K562 (cell line): ENCODE data around the gene SNW1. TPM values are rescaled to one million over a fixed set of nuclear protein-coding genes. Genes with fewer than 3 reads are reported as not detected.

ENCODE experiments used
- ATAC-seq: fragments of 200-7000 bp; cut with Tn5 transposase; 3 replicates; pipeline ENCODE4 v1.9.1; 2020; ENCODE audit warnings: moderate library complexity
- BruUV-seq: library from RNA; stranded (reverse); fragments of 400-500 nt; replicated peaks from 2 replicates; lab custom pipeline; 2021; lab: Mats Ljungman, UMichigan
- CTCF ChIA-PET: fragments of 300-600 bp; formaldehyde crosslinking; extraction: SDS; loops from one replicate; lab custom pipeline; 2021; ENCODE audit warnings: low intra/inter-chr PET ratio; lab: Yijun Ruan, JAX
- POLR2A ChIA-PET: fragments of 300-600, 350-650 bp; sonication (Branson Sonifier 250); formaldehyde crosslinking; extraction: SDS; loops from one replicate; lab custom pipeline; 2021; ENCODE audit warnings: antibody characterized with exemption, inconsistent platforms; lab: Yijun Ruan, JAX
- DNase-seq, 4 experiments: peaks; one replicate each; pipeline versions ENCODE4 v3.0.0 to v3.0.0-alpha.2; 2011 to 2018; ENCODE audit warnings: low spot score in 3 of 4, mixed read lengths in 3 of 4; ENCODE audit errors: extremely low read depth in 1 of 4
- FAIRE-seq: peaks from 2 replicates; lab custom pipeline; 2011; peaks lifted over from hg19 to GRCh38; lab: Jason Lieb, UNC
- H2AFZ ChIP-seq: 2 replicates; pipeline ENCODE4 v1.6.0; 2011; ENCODE audit warnings: low read depth, low read length, control low read depth, inconsistent platforms
- H3K27ac ChIP-seq: fragments of 200-600 bp; 3 replicates; pipeline ENCODE4 v1.8.0; 2011; ENCODE audit warnings: low read depth, mild to moderate bottlenecking, control low read depth, inconsistent platforms, low read length, moderate library complexity, mixed read lengths; ENCODE audit errors: extremely low read depth
- H3K27me3 ChIP-seq, 2 experiments: fragments of 300-600 bp in 1 of 2; 2 replicates in 1 of 2; 3 replicates in 1 of 2; pipeline versions ENCODE4 v1.6.0 to v1.8.0; 2011; ENCODE audit warnings: inconsistent platforms in 2 of 2, low read length in 2 of 2, mild to moderate bottlenecking in 1 of 2, mixed read lengths in 1 of 2, moderate library complexity in 1 of 2; ENCODE audit not compliant: control insufficient read depth in 2 of 2, insufficient read depth in 2 of 2
- H3K36me3 ChIP-seq: fragments of 300-600 bp; 3 replicates; pipeline ENCODE4 v1.8.0; 2011; ENCODE audit warnings: mild to moderate bottlenecking, low read length, inconsistent platforms; ENCODE audit not compliant: control insufficient read depth, insufficient read depth
- H3K4me1 ChIP-seq, 2 experiments: fragments of 200-600 bp in 1 of 2; replicated peaks in 1 of 2; 2 replicates in 1 of 2; 3 replicates in 1 of 2; pipeline versions ENCODE4 v1.5.1 to v1.8.0; 2011; ENCODE audit warnings: inconsistent platforms in 2 of 2, low read length in 2 of 2, mild to moderate bottlenecking in 1 of 2, mixed read lengths in 1 of 2, moderate library complexity in 1 of 2; ENCODE audit not compliant: control insufficient read depth in 2 of 2, insufficient read depth in 2 of 2
- H3K4me2 ChIP-seq: 2 replicates; pipeline ENCODE4 v1.6.1; 2011; ENCODE audit warnings: low read length, control low read depth, inconsistent platforms, mixed read lengths; ENCODE audit not compliant: insufficient read depth
- H3K4me3 ChIP-seq: fragments of 200-600 bp; sonication (generic), shearing (Covaris generic); 2 replicates; pipeline ENCODE4 v1.5.1; 2016; ENCODE audit warnings: control low read depth, inconsistent platforms
- H3K79me2 ChIP-seq: fragments of 200-600 bp; 3 replicates; pipeline ENCODE4 v1.8.0; 2011; ENCODE audit warnings: low read length, inconsistent platforms; ENCODE audit not compliant: control insufficient read depth, insufficient read depth
- H3K9ac ChIP-seq, 2 experiments: 2 replicates each; pipeline versions ENCODE4 v1.6.0 to v1.6.1; 2011; ENCODE audit warnings: low read depth in 2 of 2, low read length in 2 of 2, control low read depth in 1 of 2, inconsistent platforms in 1 of 2, mild to moderate bottlenecking in 1 of 2, mixed read lengths in 1 of 2; ENCODE audit not compliant: insufficient read depth in 1 of 2
- H3K9me1 ChIP-seq: one replicate; pipeline ENCODE4 v1.6.0; 2011; ENCODE audit warnings: inconsistent platforms, mild to moderate bottlenecking, low read length, moderate library complexity; ENCODE audit not compliant: control insufficient read depth, insufficient read depth
- H3K9me3 ChIP-seq: replicated peaks from 2 replicates; pipeline ENCODE4 v1.5.1; 2011; ENCODE audit warnings: low read depth, low read length, inconsistent platforms; ENCODE audit not compliant: control insufficient read depth, insufficient read depth
- H4K20me1 ChIP-seq: replicated peaks from 2 replicates; pipeline ENCODE4 v1.6.1; 2011; ENCODE audit warnings: low read length, inconsistent platforms, mixed read lengths; ENCODE audit not compliant: control insufficient read depth, insufficient read depth
- ETS2 ChIP-seq: IDR thresholded peaks from 2 replicates; pipeline ENCODE4 v1.6.1; 2016; ENCODE audit warnings: borderline replicate concordance, missing genetic modification characterization, mild to moderate bottlenecking, moderate library complexity, missing compliant biosample characterization; ENCODE audit not compliant: poor library complexity, severe bottlenecking
- NR3C1 ChIP-seq: sonication (generic); formaldehyde crosslinking; IDR thresholded peaks from 2 replicates; pipeline ENCODE4 v1.8.1; 2022; ENCODE audit warnings: missing genetic modification reagents
- RBM25 ChIP-seq: fragments of 200-400 bp; formaldehyde crosslinking; IDR thresholded peaks from 2 replicates; pipeline ENCODE4 v1.6.1; 2018; ENCODE audit warnings: low read length, low read depth, moderate library complexity; ENCODE audit not compliant: severe bottlenecking
- TAF7 ChIP-seq: fragments of 450-650 bp; IDR thresholded peaks from 2 replicates; pipeline ENCODE4 v1.6.1; 2016; ENCODE audit warnings: missing genetic modification characterization, missing compliant biosample characterization
- XRCC4 ChIP-seq: IDR thresholded peaks from one replicate; pipeline ENCODE4 v1.6.1; 2011; ENCODE audit not compliant: insufficient read depth, insufficient read length; ENCODE audit errors: extremely low read depth
- XRCC5 ChIP-seq: fragments of 200-400 bp; formaldehyde crosslinking; IDR thresholded peaks from 2 replicates; pipeline ENCODE4 v1.6.1; 2017; ENCODE audit warnings: low read depth, mild to moderate bottlenecking, low read length
- ZC3H4 ChIP-seq: sonication (generic); formaldehyde crosslinking; IDR thresholded peaks from 2 replicates; pipeline ENCODE4 v1.9.0; 2021; ENCODE audit warnings: missing genetic modification reagents, borderline replicate concordance
- ZHX1 ChIP-seq: fragments of 150-350 bp; conservative IDR thresholded peaks from 2 replicates; pipeline ENCODE4 v1.6.1; 2014; ENCODE audit warnings: low read length
- WGBS: fragments of 100-300 bp; shearing (Covaris generic); methylation state at CpG from one replicate; pipeline ENCODE4 v1.1.6; 2016; ENCODE audit warnings: low coverage, mixed read lengths; ENCODE audit not compliant: insufficient coverage; ENCODE audit errors: missing lambda C conversion rate; 5-methylcytosine and 5-hydroxymethylcytosine counted together
- in situ Hi-C: fragments of 300-500 bp; cut with MboI; formaldehyde crosslinking; loops from 4 replicates; pipeline ENCODE4 v1.15.0; 2018; ENCODE audit warnings: inconsistent platforms, mixed read lengths
- intact Hi-C: fragments of 100-400 bp; cut with micrococcal nuclease; formaldehyde crosslinking; loops from 2 replicates; pipeline ENCODE4 v1.14.2; 2022
- polyA plus RNA-seq, 8 experiments: library from polyadenylated mRNA; depleted of rRNA in 4 of 8; stranded (reverse) in 5 of 8; unstranded in 3 of 8; fragments of >200 nt; fragmentation: Nextera tagmentation in 2 of 8; fragmentation: Illumina TruSeq in 1 of 8; extraction: Ambion mirVana in 2 of 8; extraction: Trizol in 1 of 8; gene quantifications; 2 replicates each; pipeline versions ENCODE4 v1.2.1 to v1.2.3, GENCODE V29; 2011 to 2014; ENCODE audit warnings: inconsistent platforms in 1 of 8, missing spikeins in 1 of 8
- total RNA-seq, 7 experiments: library from RNA; depleted of rRNA in 6 of 7; stranded (reverse); fragments of >200 nt in 6 of 7; fragmentation: Illumina TruSeq in 2 of 7; extraction: Trizol in 2 of 7; gene quantifications; 2 replicates each; pipeline versions ENCODE4 v1.2.1 to v1.2.3, GENCODE V29; 2011 to 2021; ENCODE audit warnings: low replicate concordance in 1 of 7

Gene SNW1
- total and polyA plus RNA-seq, 9 of the 15 experiments (the other 6 are each of a cell fraction or from before 2014, with no cell fraction given) = 64.4 to 143 (median 98.2) TPM

DNA sequence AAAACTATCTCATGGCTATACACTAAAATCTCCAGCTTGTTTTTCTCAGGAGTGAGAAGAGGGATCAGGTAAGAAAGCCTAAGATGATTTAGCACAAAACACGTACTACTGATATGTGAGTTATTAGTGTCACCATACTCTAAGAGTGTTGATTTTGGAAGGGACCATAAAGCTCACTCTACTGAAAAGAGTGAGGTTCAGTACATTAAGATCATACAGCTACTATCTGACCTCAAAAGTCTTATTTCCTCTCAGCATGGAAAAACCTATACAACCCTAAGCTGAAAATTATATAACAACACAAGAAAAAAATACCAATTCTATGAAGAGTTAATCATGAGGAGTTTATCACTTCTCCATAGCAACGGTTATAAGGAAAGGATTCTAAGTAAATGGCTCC is 19.5 kb downstream of the SNW1 start:
- Histone ChIP-seq H4K20me1 (no peaks in the 10 kb centered on the region), H3K79me2 (peaks cover 10% of the 10 kb centered on the region; the same call in 2 of the 3 replicates), H3K36me3 (peaks cover 72% of the 10 kb centered on the region), H3K4me3 (no peak overlapping the region), H3K9ac (no peak overlapping the region), H2AFZ (no peak overlapping the region), H3K4me1 (no peaks in the 10 kb centered on the region), H3K27me3 (no peaks in the 10 kb centered on the region), H3K27ac (no peak overlapping the region), H3K9me1 (no peaks in the 10 kb centered on the region), H3K9me3 (no peaks in the 10 kb centered on the region), H3K4me2 (no peak overlapping the region)
- FAIRE-seq = no peak
- intact Hi-C loops (no loop called here), in situ Hi-C loops (no loop called here)
- POLR2A ChIA-PET = interaction anchor here (1.1 to 2.3 kb wide), 2 partner anchors 19 to 20 kb away, joined by 3 to 8 read pairs; partner anchors contain the start of gene SNW1
- DNase-seq = no peak
- CTCF ChIA-PET = no interaction called here
- 65% methylated on average over 2 of the region's 2 CpGs for WGBS
- BruUV-seq = no TSS peak
- TF ChIP-seq XRCC5 = no peak
- TF ChIP-seq TAF7 (tag) = no peak
- TF ChIP-seq NR3C1 = no peak
- TF ChIP-seq ETS2 = no peak
- no peak for TF ChIP-seq ZHX1
- no peak for TF ChIP-seq RBM25
- TF ChIP-seq ZC3H4 (CRISPR knock-in tag) = no peak
- no peak for TF ChIP-seq XRCC4
- no peak for ATAC-seq
